ENCODE results near the gene CHST11.
"Not testable (repeated sequence)": the region's sequence is repeated elsewhere in the genome, so short reads cannot be mapped to it uniquely, and the experiment has no call there.

CHST11 gene

DNA sequence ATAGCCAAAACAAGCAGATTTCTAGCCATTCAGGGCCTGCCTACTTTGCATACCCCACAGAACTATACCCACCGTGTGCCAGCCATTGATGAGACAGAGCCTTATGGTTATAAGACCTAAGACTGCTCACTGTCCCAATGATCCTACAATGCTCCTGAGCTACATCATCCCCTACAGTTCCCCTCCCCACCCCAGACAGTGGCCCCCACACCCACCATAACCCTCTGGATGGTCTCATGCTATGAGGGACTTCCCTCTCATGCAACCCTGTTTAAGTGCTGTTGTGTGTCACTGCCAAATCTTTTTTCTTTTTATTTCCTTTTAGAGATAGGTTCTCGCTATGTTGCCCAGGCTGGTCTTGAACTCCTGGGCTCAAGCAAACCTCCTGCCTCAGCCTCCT is 75.9 kb downstream of the CHST11 start:
- peak; percentile 52 to 76 (median 71) for DNase-seq

DNA sequence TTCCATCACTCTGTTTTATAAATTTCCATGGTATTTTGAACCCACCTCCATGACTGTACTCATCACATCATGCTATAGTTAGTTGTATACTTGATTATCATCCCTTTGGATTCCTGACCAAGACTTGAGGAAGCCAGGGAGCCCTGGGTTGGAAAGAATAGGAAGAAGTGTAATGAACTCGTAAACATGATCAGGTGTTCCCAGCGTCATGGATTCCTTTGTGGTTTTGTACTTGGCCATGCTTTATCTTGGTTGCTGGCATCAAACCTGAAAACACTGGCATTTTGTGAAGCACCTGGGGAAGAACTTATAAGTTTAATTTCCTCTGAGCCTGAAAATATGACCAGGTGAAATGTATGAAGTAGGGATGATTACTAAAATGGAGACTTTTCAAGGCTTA is 76.4 kb downstream of the CHST11 start:
- DNase-seq, result no peak

DNA sequence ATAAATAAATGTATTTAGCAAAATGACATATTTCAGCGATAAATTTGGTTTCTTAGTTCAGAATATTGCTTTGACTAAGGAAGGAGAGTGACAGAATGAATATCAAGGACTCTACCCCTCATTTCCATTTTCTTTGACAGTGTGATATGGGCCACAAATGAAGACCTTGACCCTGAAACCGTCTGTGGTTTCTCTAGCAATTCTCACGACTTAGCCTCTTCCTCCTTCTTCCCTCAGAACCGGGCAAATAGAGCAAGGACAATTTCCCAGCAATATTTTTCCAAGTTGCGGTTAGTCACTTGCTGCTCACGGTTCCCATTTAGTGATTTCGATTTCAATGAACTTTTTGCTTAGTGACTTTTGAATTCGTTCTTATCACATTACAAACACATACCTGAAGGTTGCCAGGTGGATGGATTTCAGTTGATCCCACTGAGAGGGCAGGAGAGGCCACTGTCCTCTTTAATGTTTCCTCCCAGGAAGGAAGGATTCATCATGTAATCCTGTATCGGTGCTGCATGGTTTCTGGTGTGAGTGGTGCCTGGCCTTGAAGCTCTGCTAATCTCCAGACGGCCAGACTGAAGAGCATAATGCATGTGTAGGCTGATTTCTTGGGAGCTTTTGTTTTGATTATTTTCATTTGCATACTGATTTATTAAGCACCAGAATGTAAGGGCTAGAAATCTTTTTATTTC is 77.6 kb downstream of the CHST11 start:
- DNase-seq, result peak in 1 of 3 donors; percentile 33

DNA sequence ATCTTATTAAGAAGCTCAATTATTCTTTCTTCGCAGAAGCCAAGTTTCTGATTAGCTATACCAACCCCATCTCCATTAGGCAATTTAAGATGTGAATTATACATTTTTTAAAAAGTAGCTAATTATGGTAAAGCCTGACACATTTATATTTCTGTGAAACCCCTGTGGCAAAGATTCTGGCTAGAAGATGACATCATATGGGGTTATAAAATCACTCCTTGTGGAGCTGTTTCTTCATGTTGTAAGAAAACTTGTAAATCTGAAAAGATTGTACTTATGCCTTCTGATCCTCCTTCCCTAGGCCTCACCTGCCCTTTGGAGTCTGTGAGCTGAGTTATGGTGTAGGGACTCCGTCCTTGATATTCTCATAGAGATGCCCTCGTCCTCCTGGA is 78.1 kb downstream of the CHST11 start:
- DNase-seq, result peak in 1 of 3 donors; percentile 44

DNA sequence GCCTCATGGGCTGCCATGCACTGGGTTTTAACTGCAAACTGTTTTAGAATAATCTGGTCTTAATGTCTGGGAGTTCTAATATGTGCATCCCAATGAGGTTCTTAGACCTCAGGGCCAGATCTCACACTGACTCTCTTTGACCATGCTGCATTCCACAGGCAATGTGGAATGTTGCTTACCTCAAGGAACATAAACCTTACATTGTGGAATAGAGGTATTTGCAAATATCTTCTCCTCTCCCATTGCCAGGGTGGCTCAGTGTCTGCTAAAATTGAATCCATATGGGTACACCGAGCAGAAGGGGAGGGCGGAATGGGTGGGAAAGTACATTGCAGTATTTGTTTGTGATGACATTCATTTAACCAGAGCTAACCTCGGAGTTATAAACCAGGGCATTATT is 78.6 kb downstream of the CHST11 start:
- DNase-seq, result no peak

DNA sequence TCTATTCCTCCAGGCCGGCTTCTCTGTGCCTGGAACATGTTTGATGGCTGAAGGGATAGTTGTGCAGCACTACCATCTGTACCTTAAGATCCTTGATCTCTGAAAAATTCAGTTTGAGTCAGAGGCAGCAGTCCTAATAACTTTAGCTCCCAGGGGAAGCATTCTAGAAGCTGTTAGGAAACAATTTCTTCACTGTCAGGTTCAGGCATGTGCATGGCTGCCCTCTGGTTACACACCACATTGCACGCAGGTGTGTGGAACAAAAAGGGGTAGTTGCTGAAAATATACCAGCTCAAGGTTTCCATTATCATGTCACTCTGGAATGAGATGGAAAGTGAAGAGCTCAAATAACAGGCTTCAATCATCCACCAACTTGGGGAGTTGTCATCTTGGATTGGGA is 80.1 kb downstream of the CHST11 start:
- no peak for DNase-seq

DNA sequence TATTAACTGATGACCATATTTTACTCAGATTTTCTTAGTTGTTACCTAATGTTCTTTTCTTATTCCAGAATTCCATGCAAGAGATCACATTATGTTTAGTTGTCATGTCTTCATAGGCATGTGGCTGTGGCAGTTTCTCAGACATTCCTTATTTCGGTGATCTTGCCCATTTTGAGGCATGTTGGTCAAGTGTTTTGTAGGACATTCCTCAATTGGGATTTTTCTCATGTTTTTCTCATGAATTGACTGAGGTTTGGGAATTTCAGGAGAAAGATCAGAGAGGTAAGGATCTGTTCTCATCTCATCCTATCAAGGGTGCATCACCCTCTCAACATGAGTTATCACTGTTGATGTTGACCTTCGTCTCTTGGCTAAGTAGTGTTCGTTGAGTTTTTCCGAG is 81.3 kb downstream of the CHST11 start:
- DNase-seq, result no peak

DNA sequence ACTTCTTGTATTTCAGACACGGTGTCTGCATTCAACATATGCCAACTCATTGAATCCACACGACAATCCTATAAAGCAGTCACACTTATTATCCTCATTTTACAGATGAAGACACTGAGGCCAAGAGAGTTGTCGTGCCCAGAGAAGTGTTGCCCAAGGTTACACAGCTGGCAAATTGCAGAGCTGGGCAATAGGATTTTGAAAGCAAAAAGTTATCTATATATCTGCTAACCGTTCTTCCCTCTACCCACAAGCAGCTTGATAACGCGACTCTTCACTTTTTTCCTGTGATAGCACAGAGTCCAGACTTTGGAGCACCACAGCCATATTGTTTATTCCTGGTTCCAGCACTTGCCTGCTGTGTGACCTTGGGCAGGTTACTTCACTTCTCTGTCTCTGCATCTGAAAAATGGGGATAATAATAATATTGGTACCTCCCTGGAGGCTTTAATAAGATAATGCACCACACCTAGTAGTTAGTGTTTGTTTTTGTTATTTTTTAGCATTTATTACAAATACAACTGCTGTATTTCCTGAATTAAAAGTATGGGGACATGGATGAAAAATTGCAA is 82.2 kb downstream of the CHST11 start:
- DNase-seq, result no peak

DNA sequence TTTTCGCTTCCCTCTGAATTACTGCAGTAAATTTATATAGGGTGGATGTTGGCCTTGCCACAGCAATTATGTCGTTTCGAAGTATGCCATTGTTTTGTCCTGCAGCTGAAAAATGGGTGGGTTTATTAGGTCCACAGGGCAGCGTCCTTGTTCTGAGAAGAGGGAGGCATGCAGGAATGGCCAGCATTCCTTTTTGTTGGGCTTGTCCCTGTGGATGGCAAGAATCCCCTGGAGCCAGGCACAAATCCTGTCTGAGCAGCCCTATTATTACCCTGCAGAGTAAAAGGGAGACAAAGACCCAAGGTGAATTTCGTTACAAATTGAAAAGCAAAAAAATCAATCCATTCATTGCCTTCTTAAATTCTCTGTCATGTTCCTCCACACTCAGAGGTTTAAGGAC is 88.1 kb downstream of the CHST11 start:
- DNase-seq, result no peak

DNA sequence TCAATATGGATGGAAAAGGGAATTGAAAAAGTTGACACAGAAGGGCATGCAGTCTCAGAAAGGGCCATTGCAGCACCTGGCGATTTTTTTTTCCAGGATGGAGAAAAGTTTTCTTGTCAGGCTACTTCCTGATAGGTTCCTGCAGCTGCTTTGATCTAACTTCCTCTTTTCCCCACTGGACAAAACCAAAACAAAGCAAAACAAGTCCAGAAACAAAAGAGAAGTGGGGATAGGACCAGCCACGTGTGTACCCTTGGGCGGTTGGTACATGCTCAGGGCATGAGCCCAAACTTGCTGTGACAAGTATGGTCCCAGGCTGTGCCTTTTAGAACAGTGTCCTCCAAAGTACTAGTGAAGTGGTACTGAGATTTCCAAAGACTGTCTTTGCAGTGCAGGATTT is 89.8 kb downstream of the CHST11 start:
- peak; percentile 61 to 75 (median 62) for DNase-seq

DNA sequence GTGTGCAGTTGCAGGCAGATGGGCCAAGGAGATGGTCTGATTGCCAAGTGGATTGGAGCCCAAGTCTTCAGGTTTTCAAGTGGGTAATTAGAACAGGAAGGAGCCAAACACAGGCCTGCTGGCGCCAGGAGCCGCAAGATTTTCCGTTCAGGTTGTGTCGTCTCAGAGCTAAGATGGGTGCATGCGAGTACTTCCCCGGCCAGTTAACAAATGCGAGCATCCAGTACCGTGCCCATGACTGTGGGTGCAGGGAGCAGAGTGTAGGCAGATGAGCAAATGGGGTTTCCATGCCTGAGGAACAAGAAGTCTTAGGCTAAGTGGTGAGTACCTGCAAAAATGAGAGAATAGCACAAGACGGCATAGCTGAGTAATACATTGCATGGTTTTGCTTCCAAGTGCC is 90.5 kb downstream of the CHST11 start:
- DNase-seq, result peak in 2 of 3 donors; percentile 60 to 68

DNA sequence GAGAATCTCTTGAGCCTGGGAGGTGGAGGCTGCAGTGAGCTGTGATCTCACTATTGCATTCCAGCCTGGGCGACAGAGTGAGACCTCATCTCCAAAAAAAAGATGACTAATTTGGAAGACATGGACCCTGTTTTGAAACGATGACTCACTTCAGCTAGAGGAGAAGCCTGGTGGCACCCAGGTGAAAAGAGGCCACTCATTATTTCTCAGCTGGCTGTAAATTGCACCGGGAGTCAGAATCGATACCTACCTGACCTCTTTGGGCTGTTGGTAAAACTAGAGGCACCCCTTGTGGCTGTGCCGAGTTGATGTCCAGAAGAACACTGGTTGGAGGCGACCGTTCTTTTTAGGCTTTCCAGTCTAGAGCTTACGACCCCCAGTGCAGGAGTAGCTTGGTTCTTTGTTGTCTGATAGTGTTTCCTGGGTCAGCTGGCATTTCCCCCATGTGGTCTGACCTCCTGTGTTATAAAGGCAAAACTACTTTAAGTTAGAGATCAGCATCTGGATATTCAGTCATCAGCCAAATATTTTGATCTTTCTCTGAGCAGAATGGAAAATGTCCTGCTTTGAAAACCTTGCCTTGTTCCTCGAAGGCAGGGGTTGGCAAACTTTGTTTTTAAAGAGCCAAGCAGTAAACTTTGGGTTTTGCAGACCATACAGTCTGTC is 93.2 kb downstream of the CHST11 start:
- DNase-seq, result no peak

DNA sequence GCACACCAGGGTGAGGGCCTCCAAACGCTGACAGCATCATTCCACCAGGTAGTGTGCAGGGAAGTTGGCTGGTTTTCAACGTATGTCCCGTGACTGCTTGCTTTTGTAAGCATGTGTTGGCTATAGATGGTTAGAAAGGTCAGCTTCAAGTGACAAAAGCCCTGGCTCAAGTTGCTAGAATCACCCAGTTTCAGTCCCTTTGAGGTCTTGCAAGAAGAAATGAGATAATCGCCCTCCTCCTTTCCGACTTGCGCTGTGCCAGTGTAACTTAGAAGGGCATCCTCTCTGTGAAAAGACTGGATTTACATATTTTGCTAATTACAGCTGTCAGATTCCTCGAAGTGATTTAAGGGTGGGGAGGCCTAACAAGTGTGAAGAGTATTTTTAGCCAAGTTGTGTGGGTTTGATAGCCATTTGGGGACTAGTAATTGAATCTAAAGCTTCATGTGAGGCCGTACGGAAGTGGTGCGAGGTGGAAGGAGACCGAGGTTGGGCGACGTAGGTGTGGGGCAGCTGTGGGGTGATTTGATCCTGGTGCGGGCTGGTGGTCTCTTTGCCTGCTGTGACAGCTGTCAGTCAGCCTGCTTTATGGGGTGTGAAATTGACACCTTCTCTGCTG is 94.7 kb downstream of the CHST11 start:
- DNase-seq, result no peak

DNA sequence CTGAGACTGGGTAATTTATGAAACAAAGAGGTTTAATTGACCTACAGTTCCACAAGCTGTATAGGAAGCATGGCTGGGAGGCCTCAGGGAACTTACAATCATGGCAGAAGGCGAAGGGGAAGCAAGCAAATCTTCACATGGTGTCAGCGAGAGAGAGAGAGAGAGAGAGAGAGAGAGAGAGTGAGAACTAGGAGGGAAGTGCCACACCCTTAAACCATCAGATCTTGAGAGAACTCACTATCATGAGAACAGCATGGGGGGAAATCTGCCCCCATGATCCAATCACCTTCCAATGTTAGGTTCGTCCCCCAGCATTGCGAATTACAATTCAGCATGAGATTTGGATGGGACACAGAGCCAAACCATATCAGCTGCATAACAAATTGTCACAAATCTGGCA is 96.7 kb downstream of the CHST11 start:
- DNase-seq, result no peak

DNA sequence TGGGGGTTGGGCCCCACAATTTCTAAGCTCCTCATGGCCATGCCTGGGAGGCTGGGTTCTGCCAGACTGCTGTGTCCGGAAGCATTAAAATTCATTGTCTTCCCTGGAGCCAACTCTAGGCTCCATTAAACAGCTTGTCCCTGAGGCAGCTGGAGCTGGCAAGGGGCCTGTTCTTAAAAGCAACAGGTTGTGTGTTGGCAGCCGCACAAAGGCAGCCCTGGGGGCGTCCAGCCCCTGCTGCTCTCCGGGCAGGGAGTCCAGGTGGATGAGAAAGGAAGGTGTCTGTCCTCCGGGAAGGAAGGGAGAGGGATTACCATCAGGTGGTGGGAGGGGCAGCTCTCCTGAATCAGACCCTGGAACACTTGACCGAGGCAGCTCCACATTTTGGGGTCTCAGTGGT is 98.9 kb downstream of the CHST11 start:
- DNase-seq, result no peak

DNA sequence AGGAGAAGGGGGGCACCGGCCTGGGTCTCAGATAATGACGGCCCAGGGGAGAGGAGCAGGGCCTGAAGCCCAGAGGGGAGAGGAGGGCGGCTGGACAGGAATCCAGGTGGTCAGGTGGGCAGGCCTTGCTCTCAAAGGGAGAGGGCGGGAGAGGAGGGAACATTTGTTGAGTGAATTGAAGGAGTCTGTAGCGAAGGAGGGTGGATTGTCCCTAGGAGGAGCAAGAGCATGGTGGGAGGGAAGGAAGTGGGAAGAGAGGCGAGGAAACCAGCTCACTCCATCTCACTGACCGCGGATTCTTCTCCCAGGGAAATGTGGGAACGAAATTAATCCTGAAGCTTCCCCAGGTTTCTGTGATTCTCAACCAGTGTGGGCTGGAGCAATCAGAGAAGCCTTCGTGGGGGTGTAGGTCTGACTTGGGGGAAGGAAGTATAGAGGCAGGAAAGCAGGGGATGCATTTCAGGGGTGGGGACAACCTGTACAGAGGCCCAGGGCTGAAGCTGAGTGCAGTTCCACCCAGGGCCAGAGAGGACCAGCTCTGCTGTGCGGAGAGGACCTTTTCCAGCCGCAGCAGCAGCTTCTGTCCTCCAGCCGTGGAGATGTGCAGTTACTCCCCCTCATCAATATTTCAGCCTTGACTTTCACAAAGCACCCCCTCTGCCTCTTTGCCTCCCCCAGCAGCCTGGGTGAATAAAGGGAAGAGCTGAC is 100.9 kb downstream of the CHST11 start:
- DNase-seq, result no peak

DNA sequence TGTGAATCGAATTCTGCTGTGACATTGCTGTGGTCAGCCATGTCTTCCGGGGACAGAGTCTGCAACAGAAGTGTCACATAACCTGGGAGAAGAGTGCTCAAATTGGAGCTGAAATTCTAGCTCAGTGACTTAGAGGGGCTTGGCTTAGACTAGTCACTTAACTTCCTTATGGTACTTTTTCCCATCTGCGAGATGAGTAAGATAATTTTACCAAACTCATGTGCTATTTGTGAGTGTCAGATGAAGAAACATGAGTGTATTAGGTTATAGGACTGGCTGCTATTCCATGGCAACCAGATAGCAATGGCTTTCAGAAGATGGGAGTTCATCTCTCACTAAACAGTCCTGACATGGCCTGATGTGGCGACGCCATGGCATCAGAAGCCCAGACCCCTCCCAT is 104.1 kb downstream of the CHST11 start:
- peak in 2 of 3 donors; percentile 40 for DNase-seq

DNA sequence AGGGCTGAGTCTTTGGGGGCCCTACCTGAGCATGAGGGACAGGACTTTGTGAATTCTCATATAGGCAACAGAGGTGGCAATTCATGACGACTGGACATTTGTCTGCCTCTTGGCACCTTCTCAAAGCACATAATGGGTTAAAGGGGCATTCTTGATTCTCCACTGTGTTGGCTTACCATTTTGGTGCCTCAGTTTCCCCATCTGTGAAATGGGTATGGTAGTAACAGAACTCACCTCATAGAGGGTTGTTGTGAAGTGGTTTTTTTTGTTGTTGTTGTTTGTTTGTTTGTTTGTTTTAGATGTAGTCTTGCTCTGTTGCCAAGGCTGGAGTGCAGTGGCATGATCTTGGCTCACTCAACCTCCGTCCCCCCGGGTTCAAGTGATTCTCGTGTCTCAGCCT is 106.0 kb downstream of the CHST11 start:
- no peak for DNase-seq

DNA sequence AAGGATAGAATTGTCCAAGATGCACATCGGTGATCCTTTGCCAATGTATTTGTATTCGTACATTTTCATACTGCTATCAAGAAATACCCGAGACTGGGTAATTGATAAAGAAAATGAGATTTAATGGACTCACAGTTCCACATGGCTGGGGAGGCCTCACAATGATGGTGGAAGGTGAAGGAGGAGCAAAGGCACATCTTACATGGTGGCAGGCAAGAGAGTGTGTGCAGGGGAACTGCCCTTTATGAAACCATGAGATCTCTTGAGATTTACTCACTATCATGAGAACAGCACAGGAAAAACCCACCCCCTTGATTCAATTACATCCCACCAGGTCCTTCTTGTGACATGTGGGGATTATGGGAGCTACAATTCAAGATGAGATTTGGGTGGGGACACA is 107.9 kb downstream of the CHST11 start:
- DNase-seq, result not testable (repeated sequence)

DNA sequence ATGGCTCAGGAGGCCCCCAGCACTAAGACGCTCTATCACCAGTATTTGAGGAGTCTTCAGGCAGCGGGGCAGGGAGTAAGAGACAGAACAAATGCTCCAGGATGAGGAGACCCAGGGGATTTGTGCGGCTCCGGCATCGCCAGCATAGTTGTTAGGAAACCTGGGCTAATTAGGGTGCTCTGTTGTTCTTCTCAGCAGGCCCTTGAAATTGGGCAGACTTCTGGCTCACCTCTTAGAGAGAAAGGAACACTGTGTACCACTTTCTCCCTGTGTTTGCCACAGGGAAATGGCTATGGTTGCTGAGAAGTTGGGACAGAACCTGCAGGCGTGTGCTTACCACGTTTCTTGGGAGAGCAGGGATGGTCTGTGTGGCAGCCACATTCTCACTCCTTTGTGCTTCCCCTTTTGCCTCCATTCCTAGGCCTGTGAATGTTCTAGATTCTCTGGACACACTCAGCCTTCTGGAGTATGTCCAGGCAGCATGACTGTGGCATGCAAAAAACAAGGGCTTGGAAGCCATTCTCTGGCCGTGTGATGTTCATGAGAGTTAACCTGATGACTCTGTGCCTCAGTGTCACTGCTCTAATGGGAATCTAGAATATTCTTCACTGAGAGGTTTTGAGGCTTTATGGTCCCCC is 109.0 kb downstream of the CHST11 start:
- DNase-seq, result no peak

DNA sequence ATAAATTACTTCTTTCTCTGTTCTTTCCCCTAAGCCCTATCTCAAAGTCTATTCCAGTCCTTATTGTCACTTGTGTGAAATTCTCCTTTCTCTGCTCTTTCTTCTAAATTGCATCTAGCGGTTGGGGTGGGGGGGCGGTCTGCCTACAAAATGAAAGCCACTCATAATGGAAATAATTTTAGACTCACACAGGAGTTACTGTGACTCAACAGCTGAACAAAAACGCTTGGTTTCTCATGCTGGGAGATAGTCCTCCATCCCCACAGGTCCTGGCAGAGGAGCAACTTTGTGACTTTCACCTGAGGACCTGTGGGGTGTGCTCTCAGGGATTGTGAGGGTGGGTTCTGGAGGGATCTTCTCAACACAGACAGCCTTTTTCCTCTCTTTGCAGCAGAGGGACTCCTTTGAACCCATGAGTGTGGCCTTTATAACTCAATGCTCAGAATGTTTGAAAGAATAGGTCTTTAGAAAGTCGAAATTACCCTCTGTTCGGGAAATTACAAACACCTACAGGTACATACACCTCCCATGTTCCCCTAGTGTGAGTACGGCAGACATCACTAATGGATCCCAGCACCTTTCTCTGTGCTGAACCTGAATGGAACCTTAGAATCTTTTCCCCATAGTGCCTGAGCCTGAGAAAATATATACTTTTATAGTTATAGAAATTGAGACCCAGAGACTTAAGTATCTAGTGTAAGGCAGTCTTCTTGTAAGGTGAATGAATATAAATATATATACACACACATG is 109.7 kb downstream of the CHST11 start:
- no peak for DNase-seq

DNA sequence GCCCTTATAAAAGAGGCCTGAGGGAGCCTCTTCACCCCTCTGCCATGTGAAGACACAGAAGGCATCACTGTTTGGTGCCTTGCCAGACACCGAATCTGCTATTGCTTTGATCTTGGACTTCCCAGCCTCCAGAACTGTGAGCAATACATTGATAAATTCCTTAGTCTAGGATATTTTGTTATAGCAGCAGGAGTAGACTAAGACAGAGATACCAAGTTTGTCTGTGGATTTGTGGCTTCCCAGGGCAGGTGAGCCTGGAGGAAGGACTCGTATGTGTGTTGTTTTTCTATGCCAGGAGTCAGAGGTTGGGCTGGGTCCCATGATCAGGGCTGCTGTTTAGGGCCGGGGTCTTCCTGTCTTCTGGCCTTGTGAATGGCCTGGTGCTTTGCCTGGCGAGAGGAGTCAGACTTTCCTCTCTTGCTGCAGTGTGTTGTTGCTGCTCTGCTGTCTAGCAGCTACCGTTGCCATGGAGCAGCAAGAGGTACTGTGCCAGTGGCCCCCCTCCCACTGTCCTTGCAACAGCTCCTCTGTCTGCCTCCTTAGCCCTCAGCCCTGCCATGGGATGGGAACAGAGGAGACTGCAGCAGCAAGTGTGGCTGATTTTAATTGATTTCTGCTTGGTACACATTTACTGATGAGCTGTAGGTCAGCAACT is 111.2 kb downstream of the CHST11 start:
- no peak for DNase-seq
